Tibial artery (tissue), 4 donors: ENCODE results near the gene BAAT.

Experiments
- DNase-seq, 2 donors: peaks; one replicate each; pipeline ENCODE4 v3.0.0-alpha.2; 2019
- H3K27ac ChIP-seq, 2 donors: fragments of 200-600 bp; sonication (generic) in 1 of 2; 1 replicate in 1 of 2; 2 replicates in 1 of 2; pipeline ENCODE4 v1.5.1; 2018 to 2019; ENCODE audit warnings: mild to moderate bottlenecking in 1 of 2
- H3K27me3 ChIP-seq, 2 donors: fragments of 200-600 bp; sonication (generic) in 1 of 2; one replicate each; pipeline versions ENCODE4 v1.5.1 to v1.6.0; 2016 to 2019
- H3K36me3 ChIP-seq, 3 donors: fragments of 200-600 bp; sonication (generic) in 2 of 3; one replicate each; pipeline ENCODE4 v1.5.1; 2016 to 2019; ENCODE audit warnings: mild to moderate bottlenecking in 2 of 3
- H3K4me1 ChIP-seq, 4 donors: fragments of 200-600 bp; sonication (generic) in 2 of 4; 1 replicate in 3 of 4; 2 replicates in 1 of 4; pipeline ENCODE4 v1.5.1; 2016 to 2019
- H3K4me3 ChIP-seq, 2 donors: fragments of 200-600 bp; sonication (generic) in 1 of 2; 1 replicate in 1 of 2; 2 replicates in 1 of 2; pipeline ENCODE4 v1.5.1; 2018 to 2019; ENCODE audit warnings: mild to moderate bottlenecking in 2 of 2
- H3K9me3 ChIP-seq, 3 donors: fragments of 200-600 bp; sonication (generic) in 1 of 3; one replicate each; pipeline ENCODE4 v1.5.1; 2016 to 2019
- intact Hi-C: fragments of 100-400 bp; cut with DNase I; formaldehyde crosslinking; loops from one replicate; pipeline ENCODE4 v1.15.0; 2023; ENCODE audit warnings: low total_unique reads
- TF ChIP-seq, protein P1 (sequence below), 2 experiments: fragments of 200-600 bp in 1 of 2; fragments of 450-650 bp in 1 of 2; IDR thresholded peaks; one replicate each; pipeline ENCODE4 v1.5.1; 2017 to 2019; ENCODE audit warnings: antibody characterized with exemption in 2 of 2, mild to moderate bottlenecking in 1 of 2, moderate library complexity in 1 of 2

The BAAT gene

DNA sequence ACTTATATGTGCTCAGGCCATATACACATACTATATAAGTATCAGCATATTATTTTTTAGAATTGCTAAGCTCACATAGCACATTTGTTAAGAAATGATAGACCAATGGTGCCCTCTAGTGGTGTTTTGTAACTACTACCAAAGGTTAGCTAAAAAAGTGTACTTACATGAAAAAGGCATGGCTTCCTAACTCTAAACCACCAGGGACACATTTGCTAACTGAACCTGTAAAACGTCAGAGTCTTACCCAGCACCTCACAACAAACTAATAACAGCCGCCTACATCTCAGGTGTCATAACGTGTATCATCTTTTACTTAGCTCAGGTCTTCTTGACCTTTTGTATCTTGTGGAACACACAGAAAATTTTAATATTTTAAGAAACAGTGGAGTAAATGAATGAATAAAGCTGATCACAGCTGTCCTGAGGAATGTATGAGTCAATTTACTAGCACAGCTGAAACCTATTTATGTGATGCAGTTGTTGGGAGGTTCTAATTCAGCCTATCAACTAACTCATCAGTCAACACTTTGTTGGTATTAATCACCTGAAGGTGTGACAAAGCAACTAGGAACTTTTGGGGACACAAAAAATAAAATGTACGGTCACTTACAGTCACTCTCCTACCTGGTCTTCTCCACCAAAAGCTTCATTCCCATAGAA is 72.9 kb downstream of the BAAT start:
- DNase-seq = no peak
- H3K9me3 ChIP-seq = no peaks in the 10 kb centered on the region
- no peak overlapping the region for H3K27ac ChIP-seq
- H3K36me3 ChIP-seq = no peaks in the 10 kb centered on the region
- H3K27me3 ChIP-seq = peaks cover 0 to 6% of the 10 kb centered on the region in 2 donors
- no peaks in the 10 kb centered on the region for H3K4me1 ChIP-seq
- no peak overlapping the region for H3K4me3 ChIP-seq
- TF ChIP-seq, protein P1, sequence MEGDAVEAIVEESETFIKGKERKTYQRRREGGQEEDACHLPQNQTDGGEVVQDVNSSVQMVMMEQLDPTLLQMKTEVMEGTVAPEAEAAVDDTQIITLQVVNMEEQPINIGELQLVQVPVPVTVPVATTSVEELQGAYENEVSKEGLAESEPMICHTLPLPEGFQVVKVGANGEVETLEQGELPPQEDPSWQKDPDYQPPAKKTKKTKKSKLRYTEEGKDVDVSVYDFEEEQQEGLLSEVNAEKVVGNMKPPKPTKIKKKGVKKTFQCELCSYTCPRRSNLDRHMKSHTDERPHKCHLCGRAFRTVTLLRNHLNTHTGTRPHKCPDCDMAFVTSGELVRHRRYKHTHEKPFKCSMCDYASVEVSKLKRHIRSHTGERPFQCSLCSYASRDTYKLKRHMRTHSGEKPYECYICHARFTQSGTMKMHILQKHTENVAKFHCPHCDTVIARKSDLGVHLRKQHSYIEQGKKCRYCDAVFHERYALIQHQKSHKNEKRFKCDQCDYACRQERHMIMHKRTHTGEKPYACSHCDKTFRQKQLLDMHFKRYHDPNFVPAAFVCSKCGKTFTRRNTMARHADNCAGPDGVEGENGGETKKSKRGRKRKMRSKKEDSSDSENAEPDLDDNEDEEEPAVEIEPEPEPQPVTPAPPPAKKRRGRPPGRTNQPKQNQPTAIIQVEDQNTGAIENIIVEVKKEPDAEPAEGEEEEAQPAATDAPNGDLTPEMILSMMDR (IDR thresholded peaks at IDR 0.05) = peak; percentile 54 to 67
- intact Hi-C loops = no loop called here

DNA sequence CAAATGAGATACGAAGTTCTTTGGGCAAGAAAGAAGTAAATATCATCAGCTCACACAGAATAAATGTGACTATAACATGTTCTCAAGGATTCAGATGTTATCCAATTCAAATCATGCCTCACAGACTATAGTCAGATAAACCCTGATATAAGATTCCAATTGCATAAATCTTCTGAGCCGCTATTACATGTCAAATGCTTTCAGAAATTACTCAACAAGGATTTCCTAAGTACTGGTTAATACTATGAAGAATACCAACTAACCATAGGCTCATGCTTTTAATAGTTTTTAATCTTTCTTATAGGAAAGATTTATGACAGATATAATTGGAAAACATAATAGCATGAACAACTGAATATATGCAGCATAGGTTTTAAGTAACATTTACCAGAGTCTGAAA is 73.6 kb downstream of the BAAT start:
- DNase-seq = no peak
- no peaks in the 10 kb centered on the region for H3K9me3 ChIP-seq
- intact Hi-C loops = no loop called here
- no peak overlapping the region for H3K27ac ChIP-seq
- TF ChIP-seq, protein P1 (IDR thresholded peaks at IDR 0.05) = no peak
- no peak overlapping the region for H3K4me3 ChIP-seq
- no peaks in the 10 kb centered on the region for H3K4me1 ChIP-seq
- H3K36me3 ChIP-seq = no peaks in the 10 kb centered on the region
- peaks cover 0 to 6% of the 10 kb centered on the region in 2 donors for H3K27me3 ChIP-seq
